ENCODE measurements around the gene PMEPA1.

PMEPA1 gene

DNA sequence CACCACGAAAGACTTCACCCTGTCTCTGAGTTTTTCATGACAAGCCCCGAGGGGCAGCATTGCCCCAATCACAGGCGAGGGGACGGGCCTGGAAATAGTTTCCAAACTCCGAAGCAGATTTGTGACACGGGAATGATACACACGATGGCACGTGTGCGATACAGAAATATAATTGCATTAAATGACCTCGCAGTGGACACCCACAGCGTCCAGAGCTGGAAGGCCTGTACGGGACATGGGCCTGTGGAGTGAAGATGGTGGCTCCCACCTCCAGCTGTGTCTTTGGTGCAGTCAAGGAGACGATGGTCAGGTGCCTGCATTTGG is 43.0 kb downstream of the PMEPA1 start:
- H3K9me3 ChIP-seq (ENCODE audit: severe bottlenecking) = no peaks in the 10 kb centered on the region
- TF ChIP-seq, protein P1, sequence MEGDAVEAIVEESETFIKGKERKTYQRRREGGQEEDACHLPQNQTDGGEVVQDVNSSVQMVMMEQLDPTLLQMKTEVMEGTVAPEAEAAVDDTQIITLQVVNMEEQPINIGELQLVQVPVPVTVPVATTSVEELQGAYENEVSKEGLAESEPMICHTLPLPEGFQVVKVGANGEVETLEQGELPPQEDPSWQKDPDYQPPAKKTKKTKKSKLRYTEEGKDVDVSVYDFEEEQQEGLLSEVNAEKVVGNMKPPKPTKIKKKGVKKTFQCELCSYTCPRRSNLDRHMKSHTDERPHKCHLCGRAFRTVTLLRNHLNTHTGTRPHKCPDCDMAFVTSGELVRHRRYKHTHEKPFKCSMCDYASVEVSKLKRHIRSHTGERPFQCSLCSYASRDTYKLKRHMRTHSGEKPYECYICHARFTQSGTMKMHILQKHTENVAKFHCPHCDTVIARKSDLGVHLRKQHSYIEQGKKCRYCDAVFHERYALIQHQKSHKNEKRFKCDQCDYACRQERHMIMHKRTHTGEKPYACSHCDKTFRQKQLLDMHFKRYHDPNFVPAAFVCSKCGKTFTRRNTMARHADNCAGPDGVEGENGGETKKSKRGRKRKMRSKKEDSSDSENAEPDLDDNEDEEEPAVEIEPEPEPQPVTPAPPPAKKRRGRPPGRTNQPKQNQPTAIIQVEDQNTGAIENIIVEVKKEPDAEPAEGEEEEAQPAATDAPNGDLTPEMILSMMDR (IDR thresholded peaks at IDR 0.05; ENCODE audit: low read depth, low read length) = no peak
- no peaks in the 10 kb centered on the region; the same call in 1 of the 2 replicates for H3K36me3 ChIP-seq
- no peaks in the 10 kb centered on the region for H3K27me3 ChIP-seq (ENCODE audit: insufficient read depth, low read depth, severe bottlenecking)
- H3K4me3 ChIP-seq (ENCODE audit: low read depth, low read length) = no peak overlapping the region
- H3K27ac ChIP-seq = no peak overlapping the region
- no peak for DNase-seq

DNA sequence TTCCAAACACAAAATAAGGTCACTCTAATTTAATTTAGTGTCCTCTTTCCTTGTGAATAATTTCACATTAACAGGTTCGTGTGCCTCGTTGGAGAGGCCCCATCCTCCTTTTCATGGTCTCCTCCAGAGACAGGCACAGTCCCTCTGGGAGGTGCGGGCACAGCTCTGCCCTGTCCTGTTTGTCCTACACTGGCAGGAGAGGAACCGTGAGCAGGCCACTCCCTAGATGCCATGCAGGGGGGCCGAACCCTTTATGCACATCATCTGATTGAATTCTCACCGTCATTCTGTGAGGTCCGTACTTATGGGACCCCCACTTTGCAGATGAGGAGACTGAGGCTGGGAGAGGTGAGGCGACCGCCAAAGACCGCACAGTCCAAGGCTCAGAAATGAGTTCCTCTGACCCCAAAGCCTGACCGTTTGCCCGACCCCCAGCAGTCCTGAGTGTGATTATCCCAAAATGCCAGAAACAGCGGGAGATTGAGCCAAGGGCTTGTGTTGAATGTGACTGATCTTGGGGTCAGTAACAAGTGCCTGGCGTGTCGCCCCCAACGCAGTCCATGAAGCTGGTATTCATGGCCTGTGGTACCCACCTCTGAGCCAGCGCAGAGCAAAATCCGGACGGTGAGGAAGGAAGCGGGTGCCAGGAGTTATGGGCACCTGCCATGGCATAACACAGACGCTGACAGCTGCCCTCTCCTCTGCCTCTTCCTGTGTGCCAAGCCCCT is 43.5 kb downstream of the PMEPA1 start:
- TF ChIP-seq, protein P1 (IDR thresholded peaks at IDR 0.05; ENCODE audit: low read depth, low read length) = no peak
- H3K4me3 ChIP-seq (ENCODE audit: low read depth, low read length) = no peak overlapping the region
- H3K36me3 ChIP-seq = no peaks in the 10 kb centered on the region; the same call in 1 of the 2 replicates
- no peak overlapping the region for H3K27ac ChIP-seq
- no peaks in the 10 kb centered on the region for H3K9me3 ChIP-seq (ENCODE audit: severe bottlenecking)
- no peak for DNase-seq
- H3K27me3 ChIP-seq (ENCODE audit: insufficient read depth, low read depth, severe bottlenecking) = no peaks in the 10 kb centered on the region

DNA sequence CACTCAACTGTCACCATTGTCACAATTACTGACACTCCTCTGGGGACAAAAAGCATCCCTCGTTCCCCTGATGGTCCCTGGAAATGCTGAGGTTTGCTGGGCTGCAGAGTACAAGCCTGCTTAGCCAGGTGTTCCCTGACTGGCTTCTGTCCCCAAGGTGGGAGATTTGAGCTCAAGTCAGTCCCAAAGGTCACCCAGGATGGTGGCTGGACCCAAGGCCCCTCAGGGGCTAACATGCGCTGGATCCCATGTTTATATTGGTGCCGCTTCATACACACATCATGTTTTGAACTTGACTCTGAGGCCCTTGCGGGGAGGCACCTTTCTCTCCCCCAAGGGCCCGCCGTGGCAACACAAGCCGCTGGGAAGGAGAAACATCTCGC is 44.2 kb downstream of the PMEPA1 start:
- H3K27me3 ChIP-seq (ENCODE audit: insufficient read depth, low read depth, severe bottlenecking) = no peaks in the 10 kb centered on the region
- no peak overlapping the region for H3K27ac ChIP-seq
- H3K9me3 ChIP-seq (ENCODE audit: severe bottlenecking) = no peaks in the 10 kb centered on the region
- no peak for DNase-seq
- no peaks in the 10 kb centered on the region; the same call in 1 of the 2 replicates for H3K36me3 ChIP-seq
- H3K4me3 ChIP-seq (ENCODE audit: low read depth, low read length) = no peak overlapping the region
- TF ChIP-seq, protein P1 (IDR thresholded peaks at IDR 0.05; ENCODE audit: low read depth, low read length) = no peak

DNA sequence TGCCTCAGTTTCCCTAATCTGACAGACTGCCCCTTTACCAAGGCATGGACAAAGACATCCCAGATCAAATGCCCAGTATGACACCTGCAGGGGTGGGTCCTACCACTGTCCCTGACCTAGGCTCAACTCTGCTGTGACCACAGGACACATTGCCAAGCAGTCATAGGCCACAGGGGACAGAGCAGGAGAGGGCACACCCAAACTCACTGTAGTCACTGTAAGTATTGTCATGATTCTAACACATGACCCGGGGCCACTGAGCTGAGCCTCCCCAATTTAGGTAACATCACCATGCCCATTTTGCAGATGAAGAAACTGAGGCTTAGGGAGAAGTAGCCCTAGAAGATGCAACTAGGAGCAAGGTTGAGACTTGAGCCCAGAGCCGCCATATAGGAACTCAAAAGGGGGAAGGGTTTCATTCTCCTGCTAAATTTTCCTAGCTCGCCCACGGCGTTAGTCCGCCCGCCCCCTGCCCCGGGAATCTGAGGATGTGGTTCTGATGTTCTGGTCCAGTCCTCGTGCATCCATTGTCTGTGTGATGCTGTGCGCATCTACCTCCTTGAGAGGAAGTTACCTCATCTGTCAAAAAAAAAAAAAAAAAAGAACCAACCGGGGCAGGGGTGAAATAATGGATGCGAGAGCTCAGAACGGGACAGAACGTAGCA is 44.8 kb downstream of the PMEPA1 start:
- no peaks in the 10 kb centered on the region; the same call in 1 of the 2 replicates for H3K36me3 ChIP-seq
- DNase-seq = no peak
- H3K4me3 ChIP-seq (ENCODE audit: low read depth, low read length) = no peak overlapping the region
- no peak overlapping the region for H3K27ac ChIP-seq
- TF ChIP-seq, protein P1 (IDR thresholded peaks at IDR 0.05; ENCODE audit: low read depth, low read length) = no peak
- no peaks in the 10 kb centered on the region for H3K9me3 ChIP-seq (ENCODE audit: severe bottlenecking)
- H3K27me3 ChIP-seq (ENCODE audit: insufficient read depth, low read depth, severe bottlenecking) = no peaks in the 10 kb centered on the region

DNA sequence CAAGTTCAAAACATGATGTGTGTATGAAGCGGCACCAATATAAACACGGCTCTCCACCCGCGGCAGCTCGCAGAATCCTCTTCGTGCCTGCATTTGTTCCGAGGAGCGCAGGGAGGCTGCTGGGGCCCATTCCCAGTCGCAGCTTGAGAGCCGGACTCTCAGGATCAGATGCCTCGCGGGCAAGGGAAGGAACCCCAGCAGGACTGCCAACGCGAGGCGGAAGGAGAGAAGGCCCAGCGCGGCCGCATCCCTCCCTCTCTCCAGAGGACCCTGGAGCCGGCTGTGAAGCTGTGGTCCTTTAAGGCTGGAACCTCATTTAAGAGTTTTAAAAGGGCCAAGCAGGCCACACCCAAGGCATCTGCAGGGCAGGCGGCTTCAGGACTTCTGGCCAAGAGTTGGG is 45.3 kb downstream of the PMEPA1 start:
- H3K9me3 ChIP-seq (ENCODE audit: severe bottlenecking) = no peaks in the 10 kb centered on the region
- TF ChIP-seq, protein P1 (IDR thresholded peaks at IDR 0.05; ENCODE audit: low read depth, low read length) = no peak
- H3K27ac ChIP-seq = no peak overlapping the region
- H3K4me3 ChIP-seq (ENCODE audit: low read depth, low read length) = no peak overlapping the region
- H3K27me3 ChIP-seq (ENCODE audit: insufficient read depth, low read depth, severe bottlenecking) = no peaks in the 10 kb centered on the region
- H3K36me3 ChIP-seq = no peaks in the 10 kb centered on the region; the same call in 1 of the 2 replicates
- no peak for DNase-seq
